Gastroesophageal sphincter (tissue), 3 donors: ENCODE measurements around the gene C2CD4D.

ENCODE experiments used
- EP300 ChIP-seq: sonication (generic); formaldehyde crosslinking; IDR thresholded peaks from one replicate; pipeline ENCODE4 v1.6.1; 2017; ENCODE audit warnings: antibody characterized with exemption, mild to moderate bottlenecking
- POLR2A ChIP-seq, 2 donors: fragments of 450-650 bp; IDR thresholded peaks; one replicate each; pipeline ENCODE4 v1.6.1; 2017; ENCODE audit warnings: antibody characterized with exemption in 2 of 2, mild to moderate bottlenecking in 2 of 2, moderate library complexity in 1 of 2
- POLR2AphosphoS5 ChIP-seq: sonication (generic); formaldehyde crosslinking; IDR thresholded peaks from one replicate; pipeline ENCODE4 v1.6.1; 2017; ENCODE audit warnings: antibody characterized with exemption
- TF ChIP-seq, protein P1 (sequence below), 4 experiments: fragments of 200-600 bp in 2 of 4; fragments of 450-650 bp in 2 of 4; sonication (generic) in 1 of 4; IDR thresholded peaks; one replicate each; pipeline ENCODE4 v1.5.1; 2017 to 2019; ENCODE audit warnings: antibody characterized with exemption in 4 of 4, mild to moderate bottlenecking in 2 of 4, moderate library complexity in 2 of 4

GRCh38 chr1:151858030-151858746 lies 18.6 kb upstream of the C2CD4D start:
- TF ChIP-seq, protein P1, sequence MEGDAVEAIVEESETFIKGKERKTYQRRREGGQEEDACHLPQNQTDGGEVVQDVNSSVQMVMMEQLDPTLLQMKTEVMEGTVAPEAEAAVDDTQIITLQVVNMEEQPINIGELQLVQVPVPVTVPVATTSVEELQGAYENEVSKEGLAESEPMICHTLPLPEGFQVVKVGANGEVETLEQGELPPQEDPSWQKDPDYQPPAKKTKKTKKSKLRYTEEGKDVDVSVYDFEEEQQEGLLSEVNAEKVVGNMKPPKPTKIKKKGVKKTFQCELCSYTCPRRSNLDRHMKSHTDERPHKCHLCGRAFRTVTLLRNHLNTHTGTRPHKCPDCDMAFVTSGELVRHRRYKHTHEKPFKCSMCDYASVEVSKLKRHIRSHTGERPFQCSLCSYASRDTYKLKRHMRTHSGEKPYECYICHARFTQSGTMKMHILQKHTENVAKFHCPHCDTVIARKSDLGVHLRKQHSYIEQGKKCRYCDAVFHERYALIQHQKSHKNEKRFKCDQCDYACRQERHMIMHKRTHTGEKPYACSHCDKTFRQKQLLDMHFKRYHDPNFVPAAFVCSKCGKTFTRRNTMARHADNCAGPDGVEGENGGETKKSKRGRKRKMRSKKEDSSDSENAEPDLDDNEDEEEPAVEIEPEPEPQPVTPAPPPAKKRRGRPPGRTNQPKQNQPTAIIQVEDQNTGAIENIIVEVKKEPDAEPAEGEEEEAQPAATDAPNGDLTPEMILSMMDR (IDR thresholded peaks at IDR 0.05), result no peak
- TF ChIP-seq POLR2AphosphoS5 (no peak), EP300 (no peak), POLR2A (IDR thresholded peaks at IDR 0.05) (no peak)
